HuH-7.5 (cell line): ENCODE data around the gene WDFY1.

Source experiments
- DNase-seq: peaks from one replicate; pipeline ENCODE4 v3.0.0; 2011; ENCODE audit warnings: low spot score

WDFY1 gene, protein sequence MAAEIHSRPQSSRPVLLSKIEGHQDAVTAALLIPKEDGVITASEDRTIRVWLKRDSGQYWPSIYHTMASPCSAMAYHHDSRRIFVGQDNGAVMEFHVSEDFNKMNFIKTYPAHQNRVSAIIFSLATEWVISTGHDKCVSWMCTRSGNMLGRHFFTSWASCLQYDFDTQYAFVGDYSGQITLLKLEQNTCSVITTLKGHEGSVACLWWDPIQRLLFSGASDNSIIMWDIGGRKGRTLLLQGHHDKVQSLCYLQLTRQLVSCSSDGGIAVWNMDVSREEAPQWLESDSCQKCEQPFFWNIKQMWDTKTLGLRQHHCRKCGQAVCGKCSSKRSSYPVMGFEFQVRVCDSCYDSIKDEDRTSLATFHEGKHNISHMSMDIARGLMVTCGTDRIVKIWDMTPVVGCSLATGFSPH

GRCh38 chr2:223944703-223945531 lies at the start of gene WDFY1:
Gene WDFY1, minus strand, starts transcription at chr2:223945335. Its CDS starts 51 bp downstream, at chr2:223945284.
- peak; percentile 90 for DNase-seq

DNA sequence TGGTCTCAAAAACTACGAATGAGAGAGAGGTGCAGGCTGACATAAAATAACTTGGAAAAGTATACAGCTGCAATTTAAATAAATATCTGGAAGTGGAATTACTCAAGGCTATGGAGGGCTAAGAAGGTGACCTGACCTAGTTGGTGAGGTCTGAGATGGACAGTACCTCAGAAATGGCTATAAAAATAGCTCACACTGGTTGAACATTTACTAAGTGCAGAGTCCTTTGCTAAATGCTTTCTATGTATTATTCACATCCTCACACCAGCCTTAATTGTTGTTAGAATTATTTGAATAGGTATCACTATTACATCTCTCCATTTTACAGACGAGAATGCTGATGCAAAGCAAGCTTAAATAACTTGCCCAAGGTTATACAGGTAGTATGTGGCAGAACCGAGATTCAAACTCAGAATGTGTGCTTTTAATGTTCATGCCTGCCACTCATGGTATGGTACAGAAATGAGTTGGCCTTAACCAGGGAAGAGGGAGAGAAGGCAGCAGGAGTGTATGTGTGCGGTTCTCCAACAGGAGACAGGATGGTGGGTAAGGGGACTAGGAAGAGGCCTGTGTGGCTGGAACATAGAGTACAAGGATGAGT lies 49.5 kb upstream of the WDFY1 start:
- no peak for DNase-seq

- DNase-seq, result peak; percentile 55
Measured at GRCh38 chr2:223993634-223994232, 48.6 kb upstream of the WDFY1 start.

DNA sequence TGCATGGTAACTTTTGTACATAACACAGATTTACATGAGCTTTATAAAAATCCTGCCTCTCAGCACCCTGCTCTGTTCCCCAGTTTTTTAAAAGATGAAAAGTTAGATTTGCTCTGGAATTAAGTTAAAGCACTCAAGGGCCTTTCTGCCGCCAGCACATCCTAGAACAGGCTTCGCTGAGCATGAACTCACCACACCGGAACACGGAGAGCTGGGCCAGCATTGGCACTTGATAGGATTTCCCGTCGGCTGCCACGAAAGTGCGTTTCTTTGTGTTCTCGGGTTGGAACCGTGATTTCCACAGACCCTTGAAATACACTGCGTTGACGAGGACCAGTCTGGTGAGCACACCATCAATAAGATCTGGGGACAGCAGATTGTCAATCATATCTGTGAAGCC lies 46.5 kb upstream of the WDFY1 start:
- DNase-seq, result no peak

- no peak for DNase-seq
Measured at GRCh38 chr2:223989856-223990232, 44.7 kb upstream of the WDFY1 start.

DNA sequence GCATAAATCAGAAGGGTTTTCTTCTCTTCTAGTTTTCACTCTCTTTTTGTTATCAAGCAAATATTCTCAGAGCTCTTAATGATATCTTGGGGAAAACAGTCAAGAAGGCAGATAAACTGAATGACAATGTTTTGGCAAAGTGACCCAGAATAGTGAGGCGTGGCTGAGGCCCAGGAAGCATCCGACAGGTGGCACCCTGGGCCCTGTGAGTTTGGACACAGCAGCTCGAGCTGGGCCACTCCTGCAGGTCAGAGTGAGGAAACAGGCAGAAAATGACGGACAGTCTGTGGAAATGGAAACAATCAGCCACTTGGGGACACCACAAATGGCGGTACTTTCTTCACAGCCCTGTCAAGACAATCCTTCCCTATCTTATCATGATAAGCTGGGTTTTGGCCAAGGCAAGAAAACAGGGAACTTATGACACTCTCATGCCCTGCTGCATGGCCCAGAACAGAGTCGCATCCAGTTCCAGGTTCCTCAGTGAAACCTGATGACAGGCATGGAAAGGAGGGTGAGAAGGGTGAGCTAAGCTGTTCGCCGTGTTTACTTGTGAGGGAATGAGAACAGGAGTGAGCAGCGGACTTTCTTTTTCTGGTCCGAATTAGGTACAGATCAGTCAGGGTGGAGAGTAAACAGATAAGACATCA lies 44.2 kb upstream of the WDFY1 start:
- no peak for DNase-seq

DNA sequence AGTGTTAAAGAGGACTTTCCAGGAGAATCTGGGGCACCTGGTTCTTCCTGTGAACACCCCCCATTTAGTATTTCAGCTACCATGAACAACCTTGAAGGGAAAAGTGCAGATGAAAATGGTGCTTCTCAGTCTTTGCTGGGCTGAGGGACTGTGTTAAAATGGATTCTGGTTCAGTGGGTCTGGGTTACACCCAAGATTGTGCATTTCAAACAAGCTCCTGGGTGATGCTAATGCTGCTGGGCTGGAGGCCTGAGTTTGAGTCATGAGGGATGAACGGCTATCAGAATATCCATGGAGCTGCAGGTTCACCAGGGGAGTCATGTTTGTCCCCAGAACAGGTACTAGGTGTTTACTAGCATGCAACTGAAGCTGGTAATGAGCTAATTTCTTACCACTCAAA lies 36.1 kb upstream of the WDFY1 start:
- no peak for DNase-seq

DNA sequence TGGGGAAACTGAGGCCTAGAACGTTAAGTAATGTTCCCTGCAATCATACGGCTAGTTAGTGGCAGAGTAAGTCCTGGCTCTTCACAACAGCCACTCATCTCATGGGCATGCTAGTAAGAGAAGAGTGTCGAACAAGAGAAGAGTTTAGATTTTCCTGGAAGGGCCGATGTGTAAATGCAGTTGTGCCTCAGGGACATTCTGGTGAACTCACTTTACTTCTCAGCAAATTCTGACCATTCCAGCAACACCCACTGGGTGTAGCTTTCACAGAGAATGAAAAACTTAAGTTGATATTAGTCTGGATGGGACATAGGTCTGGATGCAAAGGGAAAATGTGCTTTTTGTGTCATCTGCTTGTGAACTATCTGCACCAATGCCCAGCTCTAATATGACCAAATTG lies 35.7 kb upstream of the WDFY1 start:
- no peak for DNase-seq

DNA sequence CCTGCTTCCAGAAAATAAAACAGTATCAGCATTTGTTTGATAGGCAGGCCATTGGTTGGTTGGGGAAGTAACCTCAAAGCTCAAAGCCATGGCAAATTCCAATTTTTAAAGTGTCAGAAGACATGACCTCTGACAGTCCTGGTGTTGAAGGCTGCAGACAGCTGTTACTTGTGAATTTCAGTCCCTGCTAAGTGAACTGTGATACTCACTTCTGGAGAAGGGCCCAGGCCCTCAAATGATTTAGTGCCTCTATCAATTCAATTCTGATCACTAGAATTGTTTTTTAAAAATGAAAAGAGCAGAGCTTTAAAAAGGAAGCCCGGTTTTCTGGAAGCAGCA lies 35.2 kb upstream of the WDFY1 start:
- DNase-seq, result no peak

- DNase-seq, result no peak
Measured at GRCh38 chr2:223979730-223980396, 34.7 kb upstream of the WDFY1 start.

- no peak for DNase-seq
Measured at GRCh38 chr2:223978451-223978850, 33.3 kb upstream of the WDFY1 start.

DNA sequence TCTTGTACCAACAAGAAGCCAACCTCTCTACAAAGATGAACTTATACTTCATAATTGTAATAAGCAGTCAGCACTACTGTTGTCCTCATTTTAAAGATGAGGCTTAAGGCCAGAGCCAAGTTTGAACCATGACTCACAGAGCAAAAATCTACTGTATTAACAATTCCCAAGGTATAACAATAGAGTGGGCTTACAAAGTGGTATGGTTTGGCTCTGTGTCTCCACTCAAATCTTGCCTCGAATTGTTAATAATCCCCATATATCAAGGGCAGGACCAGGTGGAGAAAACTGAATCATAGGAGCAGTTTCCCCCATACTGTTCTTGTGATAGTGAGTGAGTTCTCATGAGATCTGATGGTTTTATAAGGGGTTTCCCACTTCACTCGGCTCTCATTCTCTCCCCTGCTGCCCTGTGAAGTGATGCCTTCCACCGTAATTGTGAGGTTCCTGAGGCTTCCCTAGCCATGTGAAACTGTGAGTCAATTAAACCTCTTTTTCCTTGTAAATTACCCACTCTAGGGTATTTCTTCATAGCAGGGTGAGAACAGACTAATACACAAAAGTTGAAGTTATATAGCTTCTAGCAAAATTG lies 31.6 kb upstream of the WDFY1 start:
- no peak for DNase-seq

DNA sequence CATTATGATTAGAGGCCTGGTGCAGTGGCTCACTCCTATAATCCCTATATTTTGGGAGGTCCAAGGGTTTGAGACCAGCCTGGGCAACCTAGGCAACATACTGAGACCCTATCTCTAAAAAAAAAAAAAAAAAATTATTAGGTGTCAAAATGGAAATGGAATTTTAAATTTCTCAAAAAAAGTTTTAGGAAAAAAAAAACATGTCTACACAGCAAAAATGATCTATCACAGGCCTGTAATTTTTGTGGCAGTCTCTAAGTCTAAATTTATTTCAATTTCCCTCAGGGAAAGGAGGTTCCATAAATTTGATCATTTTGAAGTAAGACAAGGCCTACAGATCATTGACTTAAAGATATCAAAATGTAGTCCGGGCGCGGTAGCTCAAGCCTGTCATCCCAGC lies 28.5 kb upstream of the WDFY1 start:
- no peak for DNase-seq

DNA sequence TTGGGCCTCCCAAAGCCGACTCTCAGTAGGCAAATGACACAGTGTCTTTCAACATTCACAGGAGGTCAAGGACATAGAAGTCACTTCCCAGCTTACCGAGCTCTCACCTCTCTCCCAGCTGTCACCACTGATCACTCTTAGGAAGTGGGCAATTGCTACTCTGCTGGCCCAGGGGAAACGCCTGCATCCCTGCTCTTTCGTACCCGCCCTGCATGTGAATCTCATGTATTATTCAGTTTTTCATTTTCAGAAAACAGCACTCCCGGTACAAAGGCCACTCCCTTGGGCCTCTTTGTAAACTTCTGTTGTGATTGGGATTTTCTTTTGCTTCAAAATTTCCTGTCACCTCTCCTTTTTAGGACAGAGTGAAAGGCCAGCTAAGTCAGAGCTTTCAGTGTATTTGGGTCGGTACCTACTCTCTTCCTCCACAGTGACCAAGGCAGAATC lies 27.5 kb upstream of the WDFY1 start:
- DNase-seq, result no peak

DNA sequence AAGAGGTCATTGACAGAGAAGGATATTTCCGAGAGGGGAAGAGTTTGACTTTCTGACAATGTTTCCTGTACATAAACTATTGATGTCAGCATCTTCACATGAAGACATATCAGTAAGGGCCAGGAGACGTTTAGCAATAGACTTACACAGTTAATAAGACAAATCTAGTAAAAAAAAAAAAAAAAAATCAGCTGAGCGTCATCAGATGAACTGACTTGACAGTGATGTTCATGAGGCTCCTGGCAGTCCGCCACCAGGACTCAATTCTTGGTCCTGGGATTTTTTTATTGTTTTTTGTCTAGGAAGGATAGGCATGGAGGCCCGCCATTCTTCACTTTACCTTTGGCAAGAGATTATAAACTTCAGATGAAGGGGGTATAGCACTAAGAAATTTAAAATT lies 26.6 kb upstream of the WDFY1 start:
- DNase-seq, result no peak

- no peak for DNase-seq
Measured at GRCh38 chr2:223970343-223971128, 25.4 kb upstream of the WDFY1 start.

DNA sequence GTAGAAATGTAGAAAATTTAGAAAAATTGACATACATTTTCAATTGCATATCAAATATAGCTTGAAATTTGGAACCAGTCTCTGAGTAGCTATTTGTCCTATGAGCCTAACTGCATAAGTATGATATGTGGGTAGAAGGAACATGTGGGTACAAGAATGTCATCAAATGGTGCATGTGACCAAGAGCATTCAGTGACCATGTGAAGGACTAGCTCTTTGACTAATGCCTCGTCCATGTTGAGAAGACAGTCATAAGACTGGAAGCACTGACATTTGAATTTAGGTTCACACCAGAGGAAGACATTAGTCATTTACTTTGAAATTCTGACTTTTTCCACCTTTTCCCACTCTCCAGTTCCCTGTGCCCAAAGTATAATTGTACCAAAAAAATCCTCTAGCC lies 24.7 kb upstream of the WDFY1 start:
- DNase-seq, result no peak

GRCh38 chr2:223969315-223969714 lies 24.2 kb upstream of the WDFY1 start:
- DNase-seq, result no peak

GRCh38 chr2:223967981-223968380 lies 22.8 kb upstream of the WDFY1 start:
- no peak for DNase-seq

- DNase-seq, result no peak
Measured at GRCh38 chr2:223959688-223960087, 14.6 kb upstream of the WDFY1 start.
